RKO (cell line): ENCODE results near the gene NDC1.
A peak's percentile ranks its signal among the peaks of the same experiment; 100 is the strongest.
"Not testable (repeated sequence)": the region's sequence is repeated elsewhere in the genome, so short reads cannot be mapped to it uniquely, and the experiment has no call there.

Experiments used
- DNase-seq: peaks from one replicate; pipeline ENCODE4 v3.0.0-alpha.2; 2016; ENCODE audit warnings: low spot score

Gene NDC1

DNA sequence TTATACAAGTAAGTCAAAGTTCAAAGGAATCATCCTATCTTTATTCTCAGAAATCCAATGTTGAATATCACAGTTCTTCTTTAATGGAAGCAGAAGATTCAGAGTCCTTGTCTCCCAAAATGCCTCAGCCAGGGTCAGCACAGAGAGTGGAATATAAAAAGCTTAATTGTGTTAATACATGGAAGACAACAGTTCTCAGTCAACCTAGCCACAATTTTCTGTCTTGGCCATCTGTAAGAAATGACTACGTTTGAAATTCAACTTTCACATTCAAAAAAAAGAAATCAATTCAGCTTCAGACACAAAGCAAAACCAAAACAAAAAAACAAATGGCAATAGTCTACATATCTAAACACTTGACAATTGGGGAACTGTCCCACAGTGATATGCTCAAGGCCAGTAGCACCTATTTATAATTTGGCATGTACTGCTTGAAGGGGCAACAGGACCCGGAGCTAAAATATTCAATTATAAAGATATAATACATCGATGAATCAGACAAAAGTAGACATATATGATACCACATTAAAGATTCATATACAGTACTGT lies 71.8 kb downstream of the NDC1 start:
- no peak for DNase-seq

DNA sequence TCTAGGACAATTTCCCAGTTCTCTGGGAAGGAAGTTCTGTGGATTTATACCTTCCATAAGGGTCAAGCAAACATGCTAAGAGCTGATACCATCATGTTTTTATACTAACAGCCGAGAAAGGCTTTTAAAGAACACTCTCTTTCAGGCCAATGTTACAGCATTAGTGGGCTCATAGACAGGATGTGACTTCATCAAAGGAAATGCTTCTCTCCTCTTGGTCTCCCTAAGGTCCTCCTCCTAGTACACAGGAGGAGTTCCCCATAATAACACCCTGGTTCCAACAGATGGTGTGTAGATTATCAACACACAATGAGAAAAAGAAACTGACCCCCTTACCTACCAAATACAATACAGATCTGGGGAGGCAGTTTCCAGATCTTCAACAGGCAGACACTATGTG lies 72.4 kb downstream of the NDC1 start:
- DNase-seq: peak; percentile 15

DNA sequence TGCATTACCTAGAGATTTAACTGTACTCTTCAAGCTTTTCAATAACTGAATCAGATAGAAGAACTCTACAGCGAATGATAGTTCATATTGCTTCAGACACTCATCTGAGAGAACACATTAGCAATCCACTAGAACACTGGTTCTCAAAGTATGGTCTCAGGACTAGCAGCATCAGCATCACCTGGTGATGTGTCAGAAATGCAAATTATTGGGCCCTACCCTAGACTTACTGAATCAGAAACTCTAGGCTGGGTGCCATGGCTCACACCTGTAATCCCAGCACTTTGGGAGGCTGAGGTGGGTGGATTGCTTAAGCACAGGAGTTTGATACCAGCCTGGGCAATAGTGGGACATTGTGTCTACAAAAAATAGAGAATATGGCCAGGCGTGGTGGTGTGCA lies 74.2 kb downstream of the NDC1 start:
- no peak for DNase-seq

DNA sequence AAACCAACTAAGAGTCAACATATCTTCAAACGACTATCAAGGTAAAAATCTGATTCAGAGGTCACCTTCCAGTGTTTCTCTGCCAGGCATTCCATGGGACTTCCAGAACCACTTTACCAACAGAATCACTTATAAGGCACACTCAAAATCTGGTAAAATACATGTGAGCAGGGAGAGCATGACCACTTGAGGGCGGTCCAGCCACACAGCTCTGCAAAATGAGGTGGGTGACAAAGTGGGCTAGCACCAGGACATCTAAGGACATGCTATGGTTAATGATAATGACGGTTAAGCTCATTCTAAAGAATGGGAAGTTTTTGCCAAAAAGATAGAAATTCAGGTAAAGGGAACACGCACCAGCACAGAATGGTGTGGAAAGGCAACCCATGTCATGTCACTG lies 74.6 kb downstream of the NDC1 start:
- no peak for DNase-seq

DNA sequence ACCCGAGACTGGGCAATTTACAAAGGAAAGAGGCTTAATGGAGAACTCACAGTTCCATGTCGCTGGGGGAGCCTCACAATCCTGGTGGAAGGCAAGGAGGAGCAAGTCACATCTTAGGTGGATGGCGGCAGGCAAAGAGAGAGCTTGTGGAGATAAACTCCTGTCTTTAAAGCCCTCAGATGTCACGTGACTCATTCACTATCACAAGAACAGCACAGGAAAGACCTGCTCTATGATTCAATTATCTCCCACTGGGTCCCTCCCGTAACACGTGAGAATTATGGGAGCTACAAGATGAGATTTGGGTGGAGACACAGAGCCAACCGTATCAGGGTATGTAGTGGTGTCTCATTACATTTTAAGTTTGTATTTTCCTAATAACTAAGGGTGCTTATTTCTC lies 77.6 kb downstream of the NDC1 start:
- DNase-seq: not testable (repeated sequence)

DNA sequence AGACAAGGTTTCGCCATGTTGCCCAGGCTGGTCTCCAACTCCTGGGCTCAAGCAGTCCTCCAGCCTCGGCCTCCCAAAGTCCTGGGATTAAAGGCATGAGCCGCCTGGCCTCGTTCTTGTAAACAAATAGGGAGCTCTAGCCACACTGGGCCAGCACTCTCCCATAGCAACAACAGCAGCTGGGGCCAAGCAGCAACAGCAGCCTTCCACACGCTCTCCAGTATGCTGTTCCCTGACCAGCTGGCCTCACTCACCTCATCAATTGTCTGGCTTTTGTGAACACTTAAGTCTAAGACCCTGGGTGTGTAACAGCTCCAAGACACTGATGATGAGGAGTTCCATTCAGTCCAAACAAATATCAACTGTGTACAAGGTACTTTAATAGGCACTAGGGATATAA lies 82.2 kb downstream of the NDC1 start:
- no peak for DNase-seq

DNA sequence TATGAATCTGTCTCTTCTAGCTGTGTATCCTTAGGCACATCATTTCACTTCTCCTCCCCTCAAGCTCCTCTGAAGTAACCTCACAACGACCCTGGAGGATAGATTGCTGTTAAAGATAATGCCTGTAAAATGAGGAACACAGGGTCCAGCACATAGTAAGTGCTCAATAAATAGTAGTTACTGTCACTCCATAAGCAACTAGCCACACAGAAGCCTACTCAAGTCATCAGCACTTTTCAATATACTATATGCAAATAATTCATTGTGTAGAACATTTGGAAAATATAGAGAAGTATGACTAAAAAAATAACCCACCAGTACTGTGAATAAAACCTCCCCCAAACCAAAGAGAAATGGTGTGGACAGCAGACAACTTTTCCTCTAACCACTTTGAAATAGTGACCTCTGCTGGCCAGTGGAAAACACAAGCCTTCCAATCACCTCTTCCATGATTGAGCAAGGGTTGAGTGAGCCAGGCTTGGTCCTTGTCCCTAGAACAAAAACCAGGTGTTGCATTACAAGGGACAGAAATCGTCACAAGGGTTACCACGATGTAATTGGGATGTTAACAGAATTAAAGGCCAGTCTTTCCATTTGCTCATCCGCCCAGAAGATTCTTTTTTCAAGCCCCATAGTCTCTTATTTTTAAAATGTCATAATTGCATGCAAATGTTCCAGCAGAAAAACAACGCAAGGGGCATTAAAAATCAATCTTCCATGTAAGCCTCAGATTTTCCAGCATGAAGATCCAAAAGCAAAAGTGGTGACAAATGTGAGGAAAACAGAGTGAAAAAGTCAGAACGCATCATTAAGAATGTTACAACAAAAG lies 83.4 kb downstream of the NDC1 start:
- DNase-seq: peak; percentile 40

DNA sequence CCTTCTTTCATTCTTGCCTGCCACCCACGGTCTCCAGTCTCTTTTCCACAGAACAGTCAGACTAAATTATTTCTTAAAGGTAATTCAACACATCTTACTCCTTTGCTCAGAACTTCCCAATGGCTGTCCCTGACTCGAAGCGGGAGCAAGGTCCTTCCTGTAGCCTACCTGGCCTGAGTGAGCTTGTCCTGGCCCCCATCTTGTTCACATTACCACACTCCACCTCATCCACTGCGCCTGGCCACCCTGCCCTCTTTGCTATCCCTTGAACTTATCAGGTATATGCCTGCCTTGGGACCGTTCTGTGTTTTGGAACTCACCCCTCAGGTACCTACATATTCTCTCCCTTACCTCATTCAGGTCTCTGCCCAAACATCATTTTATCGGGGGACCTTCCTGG lies 85.8 kb downstream of the NDC1 start:
- no peak for DNase-seq

DNA sequence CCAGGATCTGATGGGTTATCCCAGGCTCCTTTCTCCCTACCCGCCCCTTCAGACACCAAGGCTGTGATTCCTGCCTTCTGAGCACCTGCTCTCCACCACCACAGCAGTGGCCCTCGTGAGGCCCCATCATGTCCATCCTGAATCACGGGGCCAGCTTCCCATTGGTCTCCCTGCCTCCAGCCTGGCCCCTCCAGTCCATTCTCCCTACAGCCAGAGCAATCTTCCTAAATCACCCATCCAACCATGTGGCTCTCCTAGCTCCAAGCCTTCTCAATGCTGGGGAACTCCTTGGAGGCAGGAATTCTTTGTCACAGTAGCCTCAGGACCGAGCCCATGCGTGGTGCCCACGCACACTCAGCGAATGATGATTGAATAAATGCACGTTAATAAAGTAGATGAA lies 90.3 kb downstream of the NDC1 start:
- no peak for DNase-seq

DNA sequence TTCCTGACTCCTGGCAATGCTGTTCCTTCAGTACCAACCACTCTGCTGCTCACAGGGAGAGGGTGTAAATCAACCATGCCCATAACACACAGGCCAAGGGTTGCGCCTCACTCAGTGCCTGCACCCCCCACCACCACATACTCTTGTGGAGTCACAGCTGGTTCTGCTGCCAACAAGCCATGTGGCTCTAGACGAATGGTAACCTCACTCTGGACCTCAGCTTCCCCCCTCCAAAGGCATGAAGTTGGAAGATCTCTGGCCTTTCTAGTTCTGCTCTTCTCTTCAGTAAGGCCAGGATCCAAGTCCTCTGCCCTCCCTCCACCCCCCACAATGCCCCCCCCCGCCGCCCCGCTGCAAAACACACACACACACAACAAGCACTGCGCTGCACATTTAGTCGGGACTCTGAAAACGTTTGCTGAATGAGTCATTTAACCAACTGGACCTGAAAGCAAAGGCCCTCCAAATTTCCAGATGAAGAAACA lies 97.4 kb downstream of the NDC1 start:
- no peak for DNase-seq

DNA sequence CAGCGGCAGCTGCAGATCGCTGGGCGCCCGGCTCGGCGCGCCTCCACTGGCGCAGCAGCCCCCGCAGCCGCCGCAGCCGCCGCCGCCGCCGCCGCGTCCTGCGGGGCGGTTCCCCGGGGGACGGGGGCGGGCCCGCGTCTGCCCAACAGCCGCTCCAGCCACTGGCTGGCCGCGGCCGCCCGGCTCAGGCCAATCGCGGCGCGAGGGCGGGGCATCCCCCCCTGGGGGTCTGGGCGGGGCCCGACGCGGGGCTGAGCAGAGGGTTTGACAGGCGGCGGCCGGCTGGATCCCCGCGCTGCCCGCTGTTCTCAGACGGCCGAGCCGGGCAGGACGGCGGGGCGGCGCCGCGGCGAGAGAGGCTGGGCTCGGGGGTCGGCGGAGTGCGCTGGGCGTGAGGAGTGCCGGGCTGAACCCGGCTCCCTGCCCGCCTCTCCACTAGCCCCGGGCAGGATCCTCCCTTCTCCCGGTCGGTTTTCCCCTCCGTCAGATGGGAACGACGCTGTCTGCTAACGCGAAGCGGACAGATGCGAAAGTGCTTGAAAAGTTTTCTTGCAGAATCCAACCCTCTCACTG lies 98.9 kb downstream of the NDC1 start, which contains the start of gene GLIS1:
GLIS1 (minus strand) TSS at position 56 of the 573 bp plus-strand sequence. CDS start 1,100 bp downstream, outside the sequence.
- DNase-seq: peak; percentile 68

DNA sequence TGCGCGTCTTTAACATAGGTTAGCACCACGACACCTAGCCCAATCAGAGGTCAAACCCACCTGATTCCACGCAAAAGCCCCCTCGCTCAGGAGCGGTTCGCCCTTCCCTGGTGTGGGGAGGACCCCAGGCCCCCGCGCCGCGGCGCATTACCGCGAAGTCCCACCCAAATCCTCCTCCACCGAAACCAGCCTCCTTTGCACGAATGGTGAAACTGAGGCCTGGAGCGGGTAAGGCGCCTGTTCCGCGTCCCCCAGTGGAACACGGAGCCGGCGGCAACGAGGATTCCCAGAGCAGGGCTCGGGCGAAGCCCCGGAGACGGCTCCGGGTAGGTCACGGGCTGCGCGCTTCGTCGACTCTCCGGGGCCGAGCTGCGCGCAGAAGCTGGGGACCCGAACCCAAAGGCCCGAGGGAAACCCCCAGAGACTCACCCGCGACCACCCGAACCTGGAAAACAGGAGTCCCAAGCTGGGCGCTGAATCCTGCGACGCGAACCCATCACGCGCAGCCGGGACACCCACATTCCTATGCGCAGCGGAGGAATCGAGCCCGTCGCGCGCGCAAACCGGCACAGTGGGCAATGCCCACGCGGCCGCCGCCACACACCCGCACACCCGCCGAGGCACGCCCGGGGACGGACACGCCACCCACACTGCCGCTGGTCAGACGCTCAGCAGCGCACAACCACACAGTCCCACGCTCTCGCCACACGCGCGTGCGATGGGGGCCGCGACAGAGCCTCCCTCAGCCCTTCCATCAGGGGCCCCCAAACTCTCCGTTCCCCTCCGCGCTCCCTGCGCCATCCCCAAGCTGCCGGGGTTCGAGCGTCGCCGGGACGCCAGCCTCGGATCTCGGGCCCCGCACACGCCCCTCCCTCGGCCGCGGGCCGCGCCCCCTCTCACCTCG lies 99.6 kb downstream of the NDC1 start:
- no peak for DNase-seq

DNA sequence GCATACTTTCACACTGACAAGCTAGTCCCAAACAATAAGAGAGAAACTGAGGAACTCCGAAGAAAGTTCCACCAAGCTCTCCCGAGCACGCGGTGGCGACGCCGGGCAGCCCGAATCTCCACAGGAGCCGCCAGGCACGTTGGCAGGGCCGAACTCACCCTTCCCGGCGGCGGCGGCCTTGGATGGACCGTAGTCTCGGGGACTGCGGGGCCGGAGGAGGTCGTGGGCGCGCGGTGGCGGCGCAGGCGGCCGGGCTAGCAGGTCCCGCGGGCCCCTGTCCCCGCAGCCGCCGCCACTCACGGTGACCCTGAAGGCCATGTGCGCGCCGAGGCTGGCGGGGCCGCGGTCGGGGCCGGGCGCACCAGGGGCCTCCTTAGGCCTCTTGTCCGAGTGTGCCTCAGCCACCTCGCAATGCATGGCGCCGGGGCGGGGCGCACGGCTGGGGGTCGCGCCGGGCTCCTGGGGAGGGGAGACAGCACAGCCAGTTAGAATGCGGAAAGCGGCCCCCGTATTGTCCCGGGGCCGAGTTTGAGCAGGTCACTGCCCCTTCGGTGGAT lies 100.4 kb downstream of the NDC1 start:
- DNase-seq: no peak

DNA sequence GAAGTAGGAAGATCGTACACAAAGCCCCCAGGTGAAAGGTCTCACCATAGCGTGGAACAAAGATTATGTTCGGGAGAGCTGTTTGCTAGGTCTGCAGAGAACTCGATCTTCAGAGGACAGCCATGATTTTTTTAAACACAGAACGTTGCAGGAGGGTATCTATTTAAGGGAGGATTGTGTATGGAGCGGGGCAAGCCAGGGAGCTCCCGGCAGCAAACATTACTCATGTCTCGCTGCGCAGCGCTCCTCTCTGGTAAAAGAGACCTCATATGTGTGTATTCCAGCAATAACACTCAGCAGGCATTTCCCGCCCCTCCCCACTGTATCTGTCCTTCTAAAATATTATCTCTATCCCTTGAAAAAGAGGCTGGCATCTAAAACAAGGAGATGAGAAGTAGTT lies 101.8 kb downstream of the NDC1 start:
- DNase-seq: no peak

DNA sequence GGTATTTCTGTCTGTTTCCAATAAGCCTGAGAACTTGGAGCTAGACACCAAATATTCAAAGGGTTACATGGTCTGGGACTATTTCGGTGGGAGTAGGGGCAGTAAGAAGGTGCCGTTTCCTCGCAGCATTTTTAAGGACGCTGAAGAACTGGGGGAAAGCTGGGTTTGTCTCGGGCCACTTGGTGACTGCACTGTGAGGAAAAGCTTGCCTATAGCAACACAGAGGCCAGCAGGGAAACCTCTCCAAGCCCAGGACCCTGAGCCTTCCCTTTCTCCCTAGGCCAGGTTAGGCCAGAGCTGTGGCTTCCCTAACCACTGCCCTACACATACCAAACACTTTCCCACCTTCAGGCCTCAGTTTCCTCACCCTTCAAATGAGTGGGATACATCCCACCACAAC lies 102.4 kb downstream of the NDC1 start:
- DNase-seq: no peak

DNA sequence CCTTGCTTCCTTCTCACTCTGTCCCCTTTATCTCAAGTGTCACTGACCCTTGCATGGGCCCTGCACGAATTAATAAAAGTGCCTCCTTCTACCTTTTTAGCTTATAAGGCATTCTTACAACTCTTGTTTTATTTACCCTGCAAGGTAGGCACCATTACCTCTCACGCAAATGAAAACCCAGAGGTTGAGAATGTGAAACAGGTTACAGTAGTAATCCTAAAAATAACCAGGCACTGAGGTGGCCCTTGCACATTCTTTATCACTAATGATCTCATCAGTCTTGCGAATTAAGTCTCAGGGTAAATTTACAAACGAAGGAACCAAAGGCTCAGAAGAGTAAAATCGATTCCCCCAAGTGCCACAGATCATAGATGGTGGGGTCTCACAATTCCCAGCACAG lies 102.8 kb downstream of the NDC1 start:
- DNase-seq: no peak

DNA sequence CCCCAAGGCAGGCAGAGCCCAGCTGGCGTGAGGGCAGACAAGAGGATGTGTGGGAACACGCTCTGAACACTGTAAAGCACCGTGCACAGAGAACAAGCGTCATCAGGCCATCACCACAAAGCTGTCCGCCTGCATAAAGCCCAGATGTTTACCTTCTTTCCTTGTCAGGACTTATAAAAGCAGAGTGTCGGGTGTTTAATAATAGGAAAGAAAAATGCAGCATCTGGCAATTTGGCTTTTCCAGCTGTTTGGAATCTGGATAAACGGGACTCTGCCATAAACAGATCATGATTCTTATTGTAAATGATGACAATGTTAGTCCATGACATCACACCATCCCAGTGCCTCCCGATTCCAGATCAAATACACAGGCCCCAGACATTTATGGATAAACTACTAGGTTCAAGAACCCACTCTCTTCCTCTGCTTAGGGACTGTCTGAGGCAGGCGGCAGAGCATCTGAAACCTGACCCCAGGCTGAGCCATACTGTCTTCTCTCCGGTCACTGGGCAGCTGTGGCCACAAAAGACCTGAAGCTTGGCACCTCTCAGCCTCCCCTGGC lies 103.4 kb downstream of the NDC1 start:
- DNase-seq: no peak

DNA sequence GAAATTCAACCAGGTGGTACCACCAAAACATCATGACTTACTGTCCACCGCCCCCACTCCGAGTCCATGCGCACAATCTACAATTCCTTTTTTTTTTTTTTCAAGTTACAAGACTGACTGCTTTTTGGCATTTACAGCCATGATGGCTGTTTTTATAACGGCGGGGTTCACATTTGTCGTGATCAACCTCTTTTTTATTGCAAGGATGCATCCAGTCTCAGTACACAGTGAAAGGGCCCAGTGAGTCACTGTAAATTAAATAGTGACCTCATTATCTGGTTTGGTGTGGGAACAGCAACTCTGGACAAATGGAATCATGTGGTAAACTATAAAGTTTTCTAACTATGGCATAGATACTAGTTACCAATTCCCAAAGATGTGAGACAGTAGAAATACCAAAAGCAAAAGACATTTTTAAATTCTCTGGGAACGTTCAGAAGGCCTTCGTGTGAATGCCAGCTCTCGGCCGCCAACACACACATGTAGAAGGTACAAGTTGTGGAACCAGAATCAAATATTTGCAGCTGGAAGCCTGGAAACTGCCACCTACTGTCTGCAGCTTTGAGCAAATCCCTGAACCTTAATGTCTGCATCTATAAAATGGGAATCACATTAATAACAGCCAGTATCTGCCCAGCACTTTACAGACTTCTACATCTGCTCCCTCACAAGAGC lies 104.0 kb downstream of the NDC1 start:
- no peak for DNase-seq

DNA sequence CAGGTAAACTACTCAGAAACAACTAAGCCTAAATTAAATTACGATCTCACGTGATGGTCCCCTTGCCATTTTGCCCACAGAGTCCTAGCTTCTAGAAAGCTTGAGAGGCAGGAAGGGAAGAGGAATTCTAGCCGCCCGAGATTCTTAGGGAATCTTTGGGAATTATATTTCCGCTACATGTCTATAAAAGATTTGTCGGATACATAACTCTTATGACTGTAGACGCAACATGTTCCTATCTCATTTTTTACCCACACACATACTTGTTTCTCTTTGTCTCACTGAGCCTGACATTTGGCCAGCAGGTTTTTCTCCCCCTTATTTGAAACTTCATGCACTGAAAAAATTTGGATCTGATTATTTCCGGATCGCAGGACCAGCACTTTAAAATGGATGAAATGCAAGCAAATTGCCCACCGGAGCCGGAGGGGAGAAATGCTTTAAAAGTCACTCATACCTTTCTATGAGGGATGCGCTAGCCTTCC lies 104.6 kb downstream of the NDC1 start:
- no peak for DNase-seq

DNA sequence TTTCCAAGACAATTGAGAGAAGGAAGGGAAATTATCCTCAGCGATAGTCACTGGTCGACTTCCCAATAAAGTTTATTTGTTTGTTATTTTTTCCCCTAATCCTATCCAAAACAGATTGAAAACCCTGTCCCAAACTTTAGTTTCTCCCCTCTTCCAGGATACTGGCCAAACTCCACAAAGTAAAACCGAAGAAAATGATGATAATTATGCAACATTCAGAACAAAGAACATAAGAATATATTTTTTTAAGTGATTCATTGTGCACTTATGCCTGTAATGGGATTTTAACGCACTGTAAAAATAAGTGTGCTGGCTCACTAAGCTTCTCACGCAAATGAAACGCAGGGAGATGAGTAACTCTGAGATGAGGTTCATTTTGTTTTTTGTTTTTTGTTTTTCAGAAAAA lies 105.2 kb downstream of the NDC1 start:
- no peak for DNase-seq

DNA sequence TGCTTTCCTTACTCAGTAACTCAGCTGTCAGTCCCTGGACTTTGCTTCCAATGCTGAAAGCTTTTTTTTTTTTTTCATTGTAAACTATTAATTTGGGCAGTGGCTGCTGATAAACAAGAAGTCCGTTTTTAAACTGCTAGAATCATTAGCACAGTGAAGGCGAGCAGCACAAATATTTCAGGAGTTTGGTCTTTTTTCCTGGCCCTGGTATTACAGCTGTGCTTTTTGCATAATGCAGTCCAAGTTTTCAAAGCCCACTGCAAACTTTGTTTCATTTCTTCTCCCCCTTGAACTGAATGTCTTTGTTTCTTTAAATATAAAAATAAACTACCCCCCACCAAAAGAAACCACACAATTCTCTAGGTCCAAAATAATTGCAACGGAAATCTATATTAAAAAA lies 105.7 kb downstream of the NDC1 start:
- no peak for DNase-seq
